Measurements from ENCODE around the gene RFXANK.

The RFXANK gene

DNA sequence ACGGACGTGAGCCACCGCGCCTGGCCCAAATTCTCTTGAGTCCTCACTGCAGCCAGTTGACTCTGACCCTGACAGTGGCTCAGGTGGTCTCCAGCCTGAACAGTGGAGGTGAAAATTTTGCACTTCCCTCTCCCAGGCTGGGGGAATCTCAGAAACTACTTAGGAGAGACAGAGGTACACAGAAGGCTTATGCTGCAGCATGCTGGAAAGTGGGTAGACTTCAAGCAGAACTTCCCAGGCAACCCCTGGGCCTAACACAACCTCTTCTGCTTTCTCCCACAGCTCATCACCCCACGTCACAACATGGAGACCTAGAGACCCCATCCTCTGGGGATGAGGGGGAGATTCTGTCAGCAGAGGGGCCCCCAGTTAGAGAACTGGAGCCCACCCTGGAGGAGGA, 34.1 kb downstream of the RFXANK start:
- FAIRE-seq: no peak

DNA sequence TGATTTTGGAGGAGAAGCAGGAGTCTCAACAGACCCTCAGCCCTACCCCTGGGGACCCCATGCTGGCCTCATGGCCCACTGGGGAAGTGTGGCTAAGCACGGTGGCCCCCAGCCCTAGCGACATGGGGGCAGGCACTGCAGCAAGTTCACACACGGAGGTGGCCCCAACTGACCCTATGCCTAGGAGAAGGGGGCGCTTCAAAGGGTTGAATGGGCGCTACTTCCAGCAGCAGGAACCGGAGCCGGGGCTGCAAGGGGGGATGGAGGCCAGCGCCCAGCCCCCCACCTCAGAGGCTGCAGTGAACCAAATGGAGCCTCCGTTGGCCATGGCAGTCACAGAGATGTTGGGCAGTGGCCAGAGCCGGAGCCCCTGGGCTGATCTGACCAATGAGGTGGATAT, 34.6 kb downstream of the RFXANK start:
- DNase-seq (ENCODE audit: extremely low spot score, insufficient read length, low read depth) (no peak), FAIRE-seq (no peak)

More for the DNA sequence above, 34.1 kb downstream of the RFXANK start:
- no peak for DNase-seq (ENCODE audit: extremely low spot score, insufficient read length, low read depth)

DNA sequence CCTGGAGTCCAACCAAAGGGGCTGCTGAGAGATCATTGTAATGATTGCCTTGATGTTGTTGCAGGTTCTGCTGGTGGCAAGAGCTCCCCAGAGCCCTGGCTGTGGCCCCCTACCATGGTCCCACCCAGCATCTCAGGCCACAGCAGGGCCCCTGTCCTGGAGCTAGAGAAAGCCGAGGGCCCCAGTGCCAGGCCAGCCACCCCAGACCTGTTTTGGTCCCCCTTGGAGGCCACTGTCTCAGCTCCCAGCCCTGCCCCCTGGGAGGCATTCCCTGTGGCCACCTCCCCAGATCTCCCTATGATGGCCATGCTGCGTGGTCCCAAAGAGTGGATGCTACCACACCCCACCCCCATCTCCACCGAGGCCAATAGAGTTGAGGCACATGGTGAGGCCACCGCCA, 35.2 kb downstream of the RFXANK start:
- DNase-seq (ENCODE audit: extremely low spot score, insufficient read length, low read depth) (no peak), FAIRE-seq (no peak)

DNA sequence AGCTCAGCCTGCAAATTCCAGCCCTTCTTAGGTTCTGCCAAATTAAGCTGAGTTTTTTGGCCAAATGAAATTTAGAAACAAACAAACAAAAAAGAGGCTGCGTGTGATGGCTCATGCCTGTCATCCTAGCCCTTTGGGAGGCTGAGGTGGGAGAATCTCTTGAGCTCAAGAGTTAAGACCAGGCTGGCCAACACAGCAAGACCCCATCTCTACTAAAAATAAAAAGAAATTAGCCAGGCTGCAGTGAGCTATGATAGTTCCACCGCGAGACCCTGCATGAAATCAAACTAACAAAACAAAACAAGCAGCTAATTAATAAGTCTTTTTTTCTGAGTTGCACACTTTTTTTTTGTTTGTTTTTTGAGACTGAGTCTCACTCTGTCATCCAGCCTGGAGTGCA, 37.6 kb downstream of the RFXANK start:
- FAIRE-seq: no peak
- no peak for DNase-seq (ENCODE audit: extremely low spot score, insufficient read length, low read depth)

DNA sequence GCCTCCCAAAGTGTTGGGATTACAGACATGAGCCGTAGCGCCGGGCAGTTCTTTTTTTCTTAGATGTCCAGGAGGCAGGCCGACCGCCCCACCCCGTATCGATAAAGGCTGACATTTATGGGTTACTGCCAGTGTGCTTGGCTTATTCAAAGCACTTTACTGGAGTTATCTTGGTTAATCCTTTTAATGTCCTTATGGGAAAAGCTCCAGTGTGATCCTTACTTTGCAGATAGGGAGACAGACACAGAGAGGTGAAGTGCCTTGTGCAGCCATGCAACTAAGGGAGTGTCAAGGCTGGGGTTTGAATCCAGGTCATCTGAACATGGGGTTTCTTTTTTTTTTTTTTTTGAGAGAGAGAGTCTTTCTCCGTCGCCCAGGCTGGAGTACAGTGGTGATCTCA, 38.9 kb downstream of the RFXANK start:
- FAIRE-seq (no peak), DNase-seq (ENCODE audit: extremely low spot score, insufficient read length, low read depth) (no peak)

DNA sequence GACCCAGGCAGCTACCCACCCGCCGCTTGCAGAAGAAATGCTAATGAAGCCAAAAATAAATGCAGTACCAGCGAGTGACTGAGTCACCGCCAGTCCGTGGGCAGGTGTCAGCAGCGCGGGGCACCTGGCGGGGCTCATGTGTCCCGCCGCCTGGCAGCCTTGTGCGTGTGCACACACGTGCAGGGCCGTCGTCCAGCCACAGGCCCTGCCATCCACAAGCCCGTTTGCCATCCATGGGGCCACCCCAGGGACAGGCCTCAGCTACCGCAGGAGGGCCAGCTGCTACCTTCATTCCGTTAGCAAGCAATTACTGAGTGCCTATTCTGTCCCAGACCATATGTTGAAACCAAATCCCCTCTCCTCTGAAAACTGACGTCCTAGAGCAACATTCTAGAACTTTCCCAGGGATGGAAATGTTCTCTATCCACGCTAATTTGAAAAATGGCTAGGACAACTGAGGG, 40.2 kb downstream of the RFXANK start:
- no peak for DNase-seq (ENCODE audit: extremely low spot score, insufficient read length, low read depth)
- FAIRE-seq: no peak

DNA sequence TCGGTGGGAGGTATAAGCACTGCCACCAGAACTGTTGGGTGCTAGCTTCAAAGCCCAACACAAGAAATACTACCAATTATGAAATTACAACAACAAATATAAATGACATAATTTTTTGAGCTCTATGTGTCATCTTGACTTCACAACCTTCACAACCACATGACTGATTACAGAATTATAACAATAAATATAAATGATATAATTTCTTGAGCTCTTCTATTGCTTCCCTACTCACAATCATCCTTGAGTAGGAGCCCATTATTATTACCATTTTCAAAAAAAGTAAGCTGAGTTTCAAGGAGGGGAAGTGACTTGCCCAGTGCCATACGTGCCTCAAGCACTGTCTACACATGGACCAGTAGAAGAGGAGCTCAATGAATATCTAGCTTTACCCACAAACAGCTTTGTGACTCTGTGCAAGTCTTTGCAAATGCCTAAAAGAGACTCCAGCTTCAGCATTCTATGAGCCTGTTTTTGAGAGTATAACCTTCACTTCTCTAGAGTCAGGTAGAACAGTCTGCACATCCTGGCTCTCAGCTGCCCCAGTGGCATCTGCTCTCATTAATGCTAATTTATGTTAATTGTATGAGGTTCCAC, 42.3 kb downstream of the RFXANK start:
- no peak for DNase-seq (ENCODE audit: extremely low spot score, insufficient read length, low read depth)
- FAIRE-seq: no peak

DNA sequence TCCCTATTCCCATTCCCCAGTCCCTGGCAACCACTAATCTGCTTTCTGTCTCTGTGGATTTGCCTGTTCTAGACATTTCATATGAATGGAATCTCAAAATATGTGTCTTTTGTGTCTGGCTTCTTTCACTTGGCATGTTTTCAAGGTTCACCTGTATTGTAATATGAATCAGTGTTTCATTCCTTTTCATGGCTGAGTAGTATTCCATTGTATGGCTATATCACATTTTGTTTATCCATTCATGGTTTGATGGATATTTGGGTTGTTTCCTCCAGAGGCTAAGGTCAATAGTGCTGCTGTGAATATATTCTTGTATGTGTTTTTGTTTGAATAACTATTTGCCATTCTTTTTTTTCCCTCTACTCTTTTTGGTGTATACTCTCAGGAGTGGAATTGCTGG, 44.1 kb downstream of the RFXANK start:
- no peak for DNase-seq (ENCODE audit: extremely low spot score, insufficient read length, low read depth)
- FAIRE-seq: no peak

DNA sequence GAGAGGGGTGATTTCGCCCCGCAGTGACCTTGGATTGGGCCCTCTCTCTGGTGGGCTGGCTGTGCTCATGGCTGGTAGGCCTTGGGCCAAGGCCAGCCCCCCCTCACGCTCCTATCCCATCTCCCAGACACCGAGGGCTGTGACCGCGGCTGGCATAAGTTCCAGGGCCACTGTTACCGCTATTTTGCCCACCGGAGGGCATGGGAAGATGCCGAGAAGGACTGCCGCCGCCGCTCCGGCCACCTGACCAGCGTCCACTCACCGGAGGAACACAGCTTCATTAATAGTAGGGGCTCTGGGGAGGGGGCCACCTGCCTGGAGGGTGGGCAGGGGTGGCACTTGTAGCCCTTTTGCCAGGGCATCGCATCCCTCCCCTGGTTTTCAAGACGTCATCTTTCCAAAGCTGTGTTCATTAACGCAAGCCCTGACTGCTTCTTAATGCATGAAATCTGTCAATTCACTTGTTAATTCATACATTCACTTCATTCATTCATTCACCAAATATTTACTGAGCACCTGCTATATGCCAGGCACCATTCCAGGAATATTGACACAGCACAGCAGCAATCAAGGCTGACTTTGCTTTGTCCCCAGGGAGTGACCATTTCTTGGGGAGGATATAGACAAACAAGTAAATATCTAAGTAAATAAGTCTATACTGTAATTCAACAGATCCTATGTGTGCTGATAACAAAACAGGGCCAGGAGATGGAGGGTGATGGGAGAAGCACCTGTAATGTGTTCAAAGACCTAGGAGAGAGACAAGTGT, 46.3 kb downstream of the RFXANK start:
- DNase-seq (ENCODE audit: extremely low spot score, insufficient read length, low read depth): no peak
- FAIRE-seq: no peak

DNA sequence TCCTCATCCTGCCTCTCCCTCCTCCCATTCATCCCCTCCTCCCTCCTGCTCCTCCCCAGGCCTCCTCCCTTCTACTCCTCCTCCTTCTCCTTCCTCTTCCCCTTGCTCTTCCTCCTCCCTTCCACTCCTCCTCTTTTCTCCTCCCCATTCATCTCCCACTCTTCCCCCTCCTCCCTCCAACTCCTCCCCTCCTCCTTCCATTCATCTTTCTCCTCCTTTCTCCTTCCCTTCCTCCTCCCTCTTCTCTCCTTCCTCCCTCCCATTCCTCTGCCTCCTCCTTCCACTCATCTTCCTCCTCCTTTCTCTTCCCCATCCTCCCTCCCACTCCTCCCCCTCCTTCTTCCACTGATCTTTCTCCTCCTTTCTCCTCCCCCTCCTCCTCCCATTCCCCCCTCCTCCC, 47.6 kb downstream of the RFXANK start:
- FAIRE-seq (no peak), DNase-seq (ENCODE audit: extremely low spot score, insufficient read length, low read depth) (no peak)

DNA sequence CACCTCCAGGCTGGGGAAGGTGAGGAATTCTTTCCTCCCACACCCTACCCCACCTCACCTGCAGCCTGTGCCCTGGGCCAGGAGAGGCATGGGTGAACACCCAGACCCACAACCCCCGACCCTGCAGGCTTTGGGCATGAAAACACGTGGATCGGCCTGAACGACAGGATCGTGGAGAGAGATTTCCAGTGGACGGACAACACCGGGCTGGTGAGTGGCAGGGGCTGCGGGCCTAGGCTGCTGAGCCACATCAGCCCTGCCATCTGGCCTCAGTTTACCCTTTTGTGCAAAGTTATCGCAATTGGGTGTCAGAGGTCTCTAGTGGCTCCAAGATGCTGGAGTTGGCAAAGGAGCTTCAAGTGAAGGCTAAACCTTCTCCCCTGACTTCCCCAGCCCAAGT, 48.4 kb downstream of the RFXANK start:
- FAIRE-seq: no peak
- no peak for DNase-seq (ENCODE audit: extremely low spot score, insufficient read length, low read depth)

DNA sequence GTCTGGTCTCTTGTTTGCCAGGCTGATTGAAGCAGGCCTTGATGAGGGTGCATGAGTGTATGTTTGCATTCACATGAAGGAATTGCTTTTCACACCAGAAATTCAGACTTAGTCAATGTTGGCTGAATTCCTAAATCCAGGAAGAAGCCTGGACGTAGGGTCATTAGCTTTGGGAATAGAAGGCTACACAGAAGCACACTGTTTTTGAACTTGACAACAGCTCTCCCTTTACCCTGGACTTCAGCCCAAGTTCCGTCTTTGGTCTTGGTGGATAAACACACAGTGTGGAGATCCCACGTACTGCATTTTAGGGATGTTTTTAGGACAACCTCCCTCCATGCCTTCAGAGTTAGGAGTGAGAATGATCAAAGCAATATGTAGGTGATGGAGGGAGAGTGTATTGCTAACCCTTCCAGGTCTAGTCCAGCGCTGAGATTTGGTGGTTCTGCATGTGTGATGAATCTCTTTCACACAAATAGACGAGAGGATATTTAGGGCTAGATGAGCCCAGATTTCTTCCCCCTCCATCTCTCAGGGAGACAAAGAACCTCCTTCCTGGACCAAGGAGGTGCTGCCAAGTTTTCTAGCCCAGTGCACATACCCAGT, 58.2 kb downstream of the RFXANK start:
- DNase-seq (ENCODE audit: extremely low spot score, insufficient read length, low read depth) (no peak), FAIRE-seq (no peak)

Data from GM18507 (cell line).